ENCODE data around the gene RAMP1.
"Not testable (repeated sequence)": the region's sequence is repeated elsewhere in the genome, so short reads cannot be mapped to it uniquely, and the experiment has no call there.

The RAMP1 gene

GRCh38 chr2:237859533-237860272, at the start of gene RAMP1:
TSS of gene RAMP1 (plus strand) at chr2:237859623. CDS start at chr2:237859676, 53 bp downstream.
- DNase-seq: no peak

- no peak for DNase-seq
Observed at GRCh38 chr2:237815637-237816036, 43.8 kb upstream of the RAMP1 start.

DNA sequence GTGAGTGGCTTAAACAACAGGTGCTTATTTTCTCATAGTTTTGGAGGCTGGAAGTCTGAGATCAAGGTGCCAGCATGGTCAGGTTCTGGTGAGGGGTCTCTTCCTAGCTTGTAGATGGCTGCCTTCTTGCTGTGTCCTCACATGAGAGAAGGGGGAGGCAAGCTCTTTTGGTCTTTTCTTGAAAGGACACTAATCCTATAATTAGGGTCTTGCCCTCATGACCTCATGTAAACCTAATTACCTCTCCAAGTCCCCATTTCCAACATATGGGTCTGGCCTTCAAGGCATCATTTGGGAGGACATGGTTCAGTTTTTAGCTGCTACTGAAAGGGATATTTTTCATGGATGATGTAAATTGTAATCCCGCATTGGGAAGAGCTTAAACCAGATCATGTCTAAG, 42.9 kb upstream of the RAMP1 start:
- no peak for DNase-seq

DNA sequence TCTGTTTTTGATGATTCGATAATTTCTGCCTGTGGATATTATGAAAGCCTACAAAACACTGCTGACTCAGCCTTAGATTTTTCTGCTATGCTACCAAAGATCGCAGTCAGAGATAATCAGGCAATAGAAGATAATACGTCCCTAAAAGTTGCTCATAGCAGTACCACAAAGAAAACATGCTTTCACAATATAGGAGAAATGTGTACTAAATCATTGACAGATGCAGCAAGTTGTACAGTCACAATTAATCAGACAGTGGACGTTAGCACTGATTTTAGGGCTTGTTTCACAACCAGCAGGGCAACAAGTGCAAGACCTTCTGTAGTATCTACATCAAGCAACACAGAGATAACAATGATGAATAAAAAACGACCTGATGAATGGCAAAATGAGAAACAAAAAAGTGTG, 41.4 kb upstream of the RAMP1 start:
- no peak for DNase-seq

DNA sequence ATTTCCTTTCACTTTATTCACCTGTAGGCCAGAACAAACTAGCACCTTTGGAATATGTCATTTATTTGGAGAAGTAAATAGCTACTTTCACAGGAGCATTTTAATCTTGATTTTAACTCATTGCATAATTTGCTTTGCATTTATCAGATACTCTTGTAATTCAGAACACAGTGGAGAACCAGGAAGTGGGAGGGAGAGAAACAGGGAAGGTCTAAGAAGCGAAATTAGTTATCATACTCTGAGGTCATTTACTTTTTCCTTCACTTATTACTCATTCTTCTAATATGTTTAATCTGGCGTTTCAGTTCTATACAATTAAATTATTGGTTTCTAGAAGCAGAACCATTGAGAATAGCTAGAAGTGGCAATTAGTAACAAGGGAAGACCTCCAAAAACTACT, 40.2 kb upstream of the RAMP1 start:
- no peak for DNase-seq

DNA sequence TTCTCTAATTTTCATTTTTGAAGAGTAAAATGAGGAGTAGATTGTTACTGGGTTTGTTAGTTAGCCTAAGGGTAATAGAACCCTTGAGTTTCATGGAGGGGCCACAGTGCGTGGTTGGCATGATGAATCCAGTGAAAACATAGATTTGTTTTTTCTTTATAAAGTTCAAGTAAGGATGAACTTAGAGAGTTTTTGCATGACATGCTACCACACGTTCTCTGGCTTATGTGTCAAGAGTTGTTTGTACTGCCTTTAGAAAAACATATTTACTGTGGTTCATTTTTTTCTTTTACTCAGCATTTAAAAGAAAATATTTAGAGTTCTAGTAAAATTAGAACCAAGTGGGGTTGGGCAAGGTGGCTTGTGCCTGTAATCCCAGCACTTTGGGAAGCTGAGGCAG, 39.0 kb upstream of the RAMP1 start:
- no peak for DNase-seq

DNA sequence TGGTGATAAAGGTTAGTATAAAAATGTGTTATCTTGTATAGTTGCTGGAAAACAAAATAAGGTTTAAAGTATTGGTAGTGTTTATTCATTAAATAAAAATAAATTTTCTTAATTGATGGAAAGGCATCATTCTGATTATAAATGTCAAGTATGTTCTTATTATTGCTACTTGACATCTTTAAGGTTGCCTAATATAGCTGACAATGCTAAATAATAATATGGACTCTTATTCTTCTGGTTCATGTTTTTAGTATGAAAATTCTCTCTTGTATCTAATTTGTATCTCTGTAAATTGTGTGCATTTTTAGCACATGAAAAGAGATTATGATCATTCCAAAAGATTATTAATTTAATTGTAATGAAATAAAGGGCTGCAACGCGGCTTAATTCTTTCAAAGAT, 35.9 kb upstream of the RAMP1 start:
- no peak for DNase-seq

DNA sequence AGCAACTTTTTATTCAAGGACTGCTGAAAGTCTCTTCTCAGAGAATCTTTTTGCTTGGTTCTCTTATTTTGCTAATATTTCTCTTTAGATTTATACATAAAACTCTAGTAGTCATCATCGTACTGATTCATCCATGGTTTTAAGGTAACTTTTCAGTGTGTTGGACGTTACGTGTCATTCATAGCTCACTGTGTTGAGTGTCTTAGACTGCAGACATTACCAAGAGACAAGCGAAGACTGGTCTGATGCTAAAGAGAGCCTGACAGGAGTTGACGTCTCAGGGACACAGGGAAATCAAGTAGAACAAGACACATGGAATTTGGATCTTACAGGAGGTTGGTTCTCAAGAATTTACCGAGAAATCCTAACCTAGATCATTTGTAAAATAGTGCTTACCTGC, 35.3 kb upstream of the RAMP1 start:
- DNase-seq: no peak

DNA sequence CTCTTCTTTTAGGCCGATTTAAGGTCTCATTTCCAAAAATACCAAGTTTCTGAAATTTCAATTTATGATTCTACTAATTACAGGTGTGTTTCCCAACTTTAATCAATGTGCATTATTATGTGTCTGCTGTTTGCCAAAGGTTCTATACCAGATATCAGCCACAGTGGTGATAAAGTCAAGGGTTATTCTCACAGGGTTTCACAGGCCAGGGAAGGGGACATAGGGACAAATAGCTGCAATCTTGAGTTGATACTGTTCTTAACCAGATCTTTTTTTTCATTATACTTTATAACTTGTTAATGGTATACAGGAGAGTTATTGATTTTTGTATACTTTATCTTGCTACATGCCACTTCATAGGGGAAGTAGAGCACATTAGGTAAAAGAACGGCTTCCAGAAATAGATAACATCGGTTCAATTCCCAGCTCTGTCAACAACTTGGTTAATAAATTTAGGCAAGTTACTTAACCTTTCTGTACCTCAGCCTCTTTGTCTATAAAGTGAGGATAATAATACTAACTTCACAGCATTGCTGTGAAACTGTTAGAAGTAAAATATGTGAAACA, 31.9 kb upstream of the RAMP1 start:
- DNase-seq: no peak

GRCh38 chr2:237830522-237830921, 28.9 kb upstream of the RAMP1 start:
- DNase-seq: no peak

GRCh38 chr2:237833546-237833945, 25.9 kb upstream of the RAMP1 start:
- no peak for DNase-seq

GRCh38 chr2:237835372-237835771, 24.1 kb upstream of the RAMP1 start:
- DNase-seq: no peak

DNA sequence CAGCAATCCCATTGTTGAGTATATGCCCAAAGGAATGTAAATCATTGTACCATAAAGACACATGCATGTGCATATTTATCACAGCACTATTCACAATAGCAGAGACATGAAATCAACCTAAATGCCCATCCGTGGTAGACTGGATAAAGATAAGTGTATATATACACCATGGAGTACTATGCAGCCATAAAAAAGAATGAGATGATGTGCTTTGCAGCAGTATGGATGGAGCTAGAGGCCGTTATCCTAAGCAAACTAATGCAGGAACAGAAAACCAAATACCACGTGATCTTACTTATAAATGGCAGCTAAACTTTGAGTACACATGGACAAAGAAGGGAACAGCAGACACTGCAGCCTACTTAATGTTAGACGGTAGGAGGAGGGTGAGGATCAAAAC, 18.4 kb upstream of the RAMP1 start:
- no peak for DNase-seq

DNA sequence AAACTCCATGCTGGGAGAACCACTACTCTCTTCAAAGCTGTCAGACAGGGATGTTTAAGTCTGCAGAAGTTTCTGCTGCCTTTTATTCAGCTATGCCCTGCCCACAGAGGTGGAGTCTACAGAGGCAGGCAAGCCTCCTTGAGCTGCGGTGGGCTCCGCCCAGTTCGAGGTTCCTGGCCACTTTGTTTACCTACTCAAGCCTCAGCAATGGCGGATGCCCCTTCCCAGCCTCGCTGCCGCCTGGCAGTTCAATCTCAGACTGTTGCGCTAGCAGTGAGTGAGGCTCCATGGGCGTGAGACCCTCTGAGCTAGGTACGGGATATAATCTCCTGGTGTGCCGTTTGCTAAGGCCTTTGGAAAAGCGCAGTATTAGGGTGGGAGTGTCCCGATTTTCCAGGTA, 10.5 kb upstream of the RAMP1 start:
- not testable (repeated sequence) for DNase-seq

- DNase-seq: no peak
Observed at GRCh38 chr2:237854295-237854694, 5.1 kb upstream of the RAMP1 start.

GRCh38 chr2:237857791-237858190, 1.6 kb upstream of the RAMP1 start:
- DNase-seq: no peak

GRCh38 chr2:237858294-237859081, 935 bp upstream of the RAMP1 start:
- DNase-seq: peak in 1 of 2 experiments; percentile 9

DNA sequence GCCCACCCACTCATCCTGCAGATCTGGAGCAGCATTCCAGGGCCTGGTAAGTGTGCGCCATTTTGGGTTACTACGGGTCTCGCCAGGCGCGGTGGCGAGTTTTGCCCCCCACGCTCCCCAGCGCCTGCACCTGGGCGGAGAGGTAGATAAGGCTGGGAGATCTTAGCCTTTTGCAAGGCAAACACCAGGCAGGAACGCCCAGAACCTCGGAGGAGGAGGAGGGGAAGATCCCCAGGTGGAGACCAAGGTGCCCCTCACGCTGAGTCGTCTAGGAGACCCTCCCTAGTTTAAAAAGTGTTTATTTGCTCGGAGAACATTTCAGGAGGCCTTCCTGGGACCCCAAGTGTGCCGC, 365 bp upstream of the RAMP1 start:
- no peak for DNase-seq

DNA sequence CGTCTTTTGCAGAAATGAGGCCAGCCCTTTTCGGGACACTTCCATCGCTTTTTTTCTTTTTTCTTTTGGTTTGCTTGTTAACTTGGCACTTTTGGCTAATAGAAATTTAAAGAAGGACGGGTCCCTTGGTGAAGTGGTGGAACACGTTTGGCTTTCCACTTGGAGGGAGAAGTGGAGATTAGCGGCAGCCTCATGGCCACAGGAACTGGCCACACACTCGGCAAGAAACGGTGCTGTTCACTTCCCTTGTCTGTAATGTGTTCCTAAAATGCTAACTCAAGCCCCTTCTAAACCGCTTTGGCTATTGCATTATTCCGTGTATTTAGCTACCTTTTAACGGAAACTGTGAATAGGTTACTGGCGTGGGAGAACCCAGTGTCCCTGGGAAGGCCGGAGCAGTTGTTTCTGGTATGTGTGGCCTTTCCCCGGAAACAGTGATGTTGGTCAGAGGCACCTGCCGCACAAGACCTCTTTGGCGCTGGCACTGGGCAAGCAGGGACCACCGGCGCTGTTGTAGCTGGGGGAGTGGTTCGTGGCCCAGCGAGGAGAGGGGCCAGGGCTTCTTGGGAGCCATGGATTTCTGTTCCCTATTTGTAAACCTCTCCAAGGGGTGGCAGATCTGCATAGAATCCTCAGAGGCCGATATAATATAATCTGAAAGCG, 981 bp downstream of the RAMP1 start:
- no peak for DNase-seq

DNA sequence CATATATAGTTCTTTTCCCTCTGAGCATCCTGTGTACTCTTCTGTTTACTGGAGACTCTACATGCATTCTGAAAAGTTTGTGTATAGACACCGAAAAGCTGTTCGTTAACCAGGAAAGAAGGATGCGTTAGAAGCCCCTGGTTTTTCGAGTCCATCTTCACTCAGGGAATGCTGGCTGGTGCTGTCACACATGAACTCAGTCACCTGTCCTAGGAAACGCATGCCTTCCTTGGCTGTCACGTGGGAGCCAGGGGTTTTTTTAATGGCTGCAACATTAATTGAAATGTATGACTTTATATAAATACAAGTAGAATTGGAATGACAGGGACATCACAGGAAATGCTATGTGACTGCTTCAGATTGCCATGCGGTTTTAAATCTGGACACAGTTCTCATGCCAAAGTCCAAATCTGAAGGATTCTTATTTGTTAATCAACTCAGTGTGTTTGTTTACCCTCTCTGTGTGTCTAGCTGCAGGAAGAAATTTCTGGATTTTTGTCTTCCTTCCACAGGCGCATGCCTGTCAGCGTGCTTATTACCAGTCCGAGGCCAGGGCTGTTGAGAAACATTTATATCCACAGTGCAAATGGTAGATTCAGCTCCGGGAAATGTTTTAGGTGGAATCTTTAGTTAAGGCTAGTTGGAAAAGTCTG, 2.6 kb downstream of the RAMP1 start:
- no peak for DNase-seq

DNA sequence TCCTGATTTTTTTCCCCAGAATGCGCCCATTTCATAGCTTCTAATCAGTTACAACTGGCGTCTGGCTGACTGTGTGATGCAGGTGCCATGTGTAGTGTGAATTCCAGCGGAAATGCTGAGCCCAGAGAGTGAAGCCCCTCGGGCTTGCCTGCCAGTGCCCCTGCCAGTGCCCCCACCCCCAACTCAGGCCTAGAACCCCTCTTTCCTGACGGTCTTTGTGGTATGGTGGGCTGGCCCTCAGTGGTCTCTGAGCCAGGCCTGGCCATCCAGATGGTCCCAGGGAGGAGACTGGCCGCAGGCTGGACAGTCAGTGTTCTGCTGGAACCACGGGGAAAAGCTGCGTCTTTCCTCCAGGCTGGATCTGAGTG, 3.1 kb downstream of the RAMP1 start:
- DNase-seq: no peak

- no peak for DNase-seq
Observed at GRCh38 chr2:237863102-237863511, 3.7 kb downstream of the RAMP1 start.
